Endometrial microvascular endothelial cells (primary cell): ENCODE results near the gene RFX5. TPM values are rescaled to one million over a fixed set of nuclear protein-coding genes. Genes with fewer than 3 reads are reported as not detected.

Experiments
- total RNA-seq: library from RNA; depleted of rRNA; stranded (reverse); fragments of >200 nt; gene quantifications from one replicate; pipeline ENCODE4 v1.2.3, GENCODE V29; 2015; ENCODE audit errors: inconsistent ontology term

The RFX5 gene
- total RNA-seq, 1 donor from 2014 or later: 64.3 TPM

Other genes with a start within 250 kb of the RFX5 start
- gene SEMA6C, start 200.6 kb downstream of the RFX5 start, total RNA-seq: 51.7 TPM
- 0.37 TPM for gene TNFAIP8L2, start 190.6 kb downstream of the RFX5 start, total RNA-seq
- gene LYSMD1, start 181.3 kb downstream of the RFX5 start, total RNA-seq: 2.5 TPM
- gene SCNM1, start 181.1 kb downstream of the RFX5 start, total RNA-seq: 34.4 TPM
- not detected for gene TMOD4, start 171.3 kb downstream of the RFX5 start, total RNA-seq
- gene VPS72, start 157.1 kb downstream of the RFX5 start, total RNA-seq: 69.4 TPM
- 50.7 TPM for gene PIP5K1A, start 148.7 kb downstream of the RFX5 start, total RNA-seq
- 163 TPM for gene PSMD4, start 92.5 kb downstream of the RFX5 start, total RNA-seq
- 13.5 TPM for gene ZNF687, start 65.0 kb downstream of the RFX5 start, total RNA-seq
- gene PI4KB, start 19.8 kb downstream of the RFX5 start, total RNA-seq: 49.6 TPM
- 12.7 TPM for gene SELENBP1, start 25.5 kb upstream of the RFX5 start, total RNA-seq
- 451 TPM for gene PSMB4, start 52.3 kb upstream of the RFX5 start, total RNA-seq
- 19.2 TPM for gene POGZ, start 112.2 kb upstream of the RFX5 start, total RNA-seq
- 0.09 TPM for gene CGN, start 164.1 kb upstream of the RFX5 start, total RNA-seq
- 4.3 TPM for gene TUFT1, start 193.1 kb upstream of the RFX5 start, total RNA-seq